ENCODE results near the gene INTS4. TPM values are rescaled to one million over a fixed set of nuclear protein-coding genes. Genes with fewer than 3 reads are reported as not detected.

The INTS4 gene
- total and polyA plus RNA-seq, 2 experiments from 2014 or later: 24.6 to 47.6 TPM

GRCh38 chr11:77966338-77966737 lies 28.1 kb downstream of the INTS4 start:
- Histone ChIP-seq H2AFZ (no peak overlapping the region), H3K36me3 (ENCODE audit: insufficient read depth) (no peaks in the 10 kb centered on the region), H3K4me3 (no peak overlapping the region), H3K4me2 (no peak overlapping the region), H3F3A (replicated peaks; ENCODE audit: low read depth) (no peaks in the 10 kb centered on the region), H4K20me1 (replicated peaks; ENCODE audit: insufficient read depth) (no peaks in the 10 kb centered on the region), H3K27ac (ENCODE audit: low read depth) (no peak overlapping the region), H3K79me2 (replicated peaks; ENCODE audit: insufficient read depth) (no peaks in the 10 kb centered on the region), H3K4me1 (ENCODE audit: insufficient read depth) (no peaks in the 10 kb centered on the region), H3K27me3 (ENCODE audit: insufficient read depth) (no peaks in the 10 kb centered on the region), H3K9me2 (ENCODE audit: insufficient read depth) (no peaks in the 10 kb centered on the region)
- ATAC-seq (no peak), DNase-seq (ENCODE audit: low spot score) (no peak)
- Mint-ChIP-seq H3K4me1 (no peaks in the 10 kb centered on the region), H3K27me3 (ENCODE audit: insufficient read depth, low read depth, poor library complexity) (no peaks in the 10 kb centered on the region), H3K36me3 (ENCODE audit: low read depth) (no peaks in the 10 kb centered on the region), H3K4me3 (no peak overlapping the region), H3K9me3 (no peaks in the 10 kb centered on the region), H3K27ac (no peak overlapping the region)
- TF ChIP-seq EZH2phosphoT487 (IDR thresholded peaks at IDR 0.05; ENCODE audit: unreplicated experiment) (no peak), JUNB (IDR thresholded peaks at IDR 0.05; ENCODE audit: unreplicated experiment) (no peak), ZNF114 (CRISPR knock-in tag; IDR thresholded peaks at IDR 0.05) (no peak), ZNF462 (CRISPR knock-in tag; IDR thresholded peaks at IDR 0.05) (no peak), STAT1 (IDR thresholded peaks at IDR 0.05; ENCODE audit: unreplicated experiment) (no peak), EZH2 (IDR thresholded peaks at IDR 0.05; ENCODE audit: low read depth, unreplicated experiment) (no peak), NANOG (IDR thresholded peaks at IDR 0.05; ENCODE audit: borderline replicate concordance) (no peak), ETS1 (IDR thresholded peaks at IDR 0.05) (no peak), CREB1 (CRISPR knock-in tag; IDR thresholded peaks at IDR 0.05; ENCODE audit: low read depth) (no peak), ZNF331 (CRISPR knock-in tag; IDR thresholded peaks at IDR 0.05; ENCODE audit: low read depth) (no peak), POLR2AphosphoS5 (IDR thresholded peaks at IDR 0.05; ENCODE audit: low read depth) (no peak)
- TF ChIP-seq, protein P1, sequence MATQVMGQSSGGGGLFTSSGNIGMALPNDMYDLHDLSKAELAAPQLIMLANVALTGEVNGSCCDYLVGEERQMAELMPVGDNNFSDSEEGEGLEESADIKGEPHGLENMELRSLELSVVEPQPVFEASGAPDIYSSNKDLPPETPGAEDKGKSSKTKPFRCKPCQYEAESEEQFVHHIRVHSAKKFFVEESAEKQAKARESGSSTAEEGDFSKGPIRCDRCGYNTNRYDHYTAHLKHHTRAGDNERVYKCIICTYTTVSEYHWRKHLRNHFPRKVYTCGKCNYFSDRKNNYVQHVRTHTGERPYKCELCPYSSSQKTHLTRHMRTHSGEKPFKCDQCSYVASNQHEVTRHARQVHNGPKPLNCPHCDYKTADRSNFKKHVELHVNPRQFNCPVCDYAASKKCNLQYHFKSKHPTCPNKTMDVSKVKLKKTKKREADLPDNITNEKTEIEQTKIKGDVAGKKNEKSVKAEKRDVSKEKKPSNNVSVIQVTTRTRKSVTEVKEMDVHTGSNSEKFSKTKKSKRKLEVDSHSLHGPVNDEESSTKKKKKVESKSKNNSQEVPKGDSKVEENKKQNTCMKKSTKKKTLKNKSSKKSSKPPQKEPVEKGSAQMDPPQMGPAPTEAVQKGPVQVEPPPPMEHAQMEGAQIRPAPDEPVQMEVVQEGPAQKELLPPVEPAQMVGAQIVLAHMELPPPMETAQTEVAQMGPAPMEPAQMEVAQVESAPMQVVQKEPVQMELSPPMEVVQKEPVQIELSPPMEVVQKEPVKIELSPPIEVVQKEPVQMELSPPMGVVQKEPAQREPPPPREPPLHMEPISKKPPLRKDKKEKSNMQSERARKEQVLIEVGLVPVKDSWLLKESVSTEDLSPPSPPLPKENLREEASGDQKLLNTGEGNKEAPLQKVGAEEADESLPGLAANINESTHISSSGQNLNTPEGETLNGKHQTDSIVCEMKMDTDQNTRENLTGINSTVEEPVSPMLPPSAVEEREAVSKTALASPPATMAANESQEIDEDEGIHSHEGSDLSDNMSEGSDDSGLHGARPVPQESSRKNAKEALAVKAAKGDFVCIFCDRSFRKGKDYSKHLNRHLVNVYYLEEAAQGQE (IDR thresholded peaks at IDR 0.05; ENCODE audit: unreplicated experiment): no peak
- TF ChIP-seq, protein P2, sequence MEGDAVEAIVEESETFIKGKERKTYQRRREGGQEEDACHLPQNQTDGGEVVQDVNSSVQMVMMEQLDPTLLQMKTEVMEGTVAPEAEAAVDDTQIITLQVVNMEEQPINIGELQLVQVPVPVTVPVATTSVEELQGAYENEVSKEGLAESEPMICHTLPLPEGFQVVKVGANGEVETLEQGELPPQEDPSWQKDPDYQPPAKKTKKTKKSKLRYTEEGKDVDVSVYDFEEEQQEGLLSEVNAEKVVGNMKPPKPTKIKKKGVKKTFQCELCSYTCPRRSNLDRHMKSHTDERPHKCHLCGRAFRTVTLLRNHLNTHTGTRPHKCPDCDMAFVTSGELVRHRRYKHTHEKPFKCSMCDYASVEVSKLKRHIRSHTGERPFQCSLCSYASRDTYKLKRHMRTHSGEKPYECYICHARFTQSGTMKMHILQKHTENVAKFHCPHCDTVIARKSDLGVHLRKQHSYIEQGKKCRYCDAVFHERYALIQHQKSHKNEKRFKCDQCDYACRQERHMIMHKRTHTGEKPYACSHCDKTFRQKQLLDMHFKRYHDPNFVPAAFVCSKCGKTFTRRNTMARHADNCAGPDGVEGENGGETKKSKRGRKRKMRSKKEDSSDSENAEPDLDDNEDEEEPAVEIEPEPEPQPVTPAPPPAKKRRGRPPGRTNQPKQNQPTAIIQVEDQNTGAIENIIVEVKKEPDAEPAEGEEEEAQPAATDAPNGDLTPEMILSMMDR (conservative IDR thresholded peaks at IDR 0.05; ENCODE audit: low read depth in 2 of 2): no peak

Measured in GM23338 (cell line).